NCI-H82 (cell line): Measurements from ENCODE around the gene NSMF.

Experiments
- DNase-seq: peaks from one replicate; lab custom pipeline; 2025; lab: John Stamatoyannopoulos, UW

NSMF gene

GRCh38 chr9:137445930-137446431 is 13.2 kb downstream of the NSMF start:
- peak; percentile 38 for DNase-seq

- peak; percentile 70 for DNase-seq
These were observed 13.8 kb downstream of the NSMF start for GRCh38 chr9:137445275-137445807.

GRCh38 chr9:137444106-137444790 is 14.9 kb downstream of the NSMF start:
- no peak for DNase-seq

GRCh38 chr9:137441935-137442321 is 17.2 kb downstream of the NSMF start:
- DNase-seq: no peak

GRCh38 chr9:137441289-137441934 is 17.7 kb downstream of the NSMF start, which contains the start of gene ENTPD8:
Gene ENTPD8 (minus strand): TSS chr9:137441357. CDS start chr9:137438285, 3,072 bp downstream.
- peak; percentile 78 for DNase-seq

GRCh38 chr9:137439158-137439714 is 19.9 kb downstream of the NSMF start:
- no peak for DNase-seq

- DNase-seq: peak; percentile 75
These were observed 20.5 kb downstream of the NSMF start for GRCh38 chr9:137438591-137439157.

- DNase-seq: no peak
These were observed 21.2 kb downstream of the NSMF start for GRCh38 chr9:137437691-137438590.

- DNase-seq: no peak
These were observed 22.2 kb downstream of the NSMF start for GRCh38 chr9:137436761-137437600.

GRCh38 chr9:137435980-137436760 is 23.0 kb downstream of the NSMF start:
- DNase-seq: no peak

GRCh38 chr9:137435381-137435891 is 23.7 kb downstream of the NSMF start:
- DNase-seq: no peak

GRCh38 chr9:137434498-137435380 is 24.4 kb downstream of the NSMF start:
- no peak for DNase-seq

- no peak for DNase-seq
These were observed 25.2 kb downstream of the NSMF start for GRCh38 chr9:137433916-137434431.

- no peak for DNase-seq
These were observed 25.7 kb downstream of the NSMF start for GRCh38 chr9:137433349-137433915.

- DNase-seq: no peak
These were observed 26.3 kb downstream of the NSMF start for GRCh38 chr9:137432687-137433348.

- no peak for DNase-seq
These were observed 27.7 kb downstream of the NSMF start for GRCh38 chr9:137431416-137431931.
